Mammary epithelial cell (primary cell): ENCODE data around the gene COG5.

Experiments
- EZH2 ChIP-seq: IDR thresholded peaks from 2 replicates; pipeline ENCODE4 v1.6.1; 2012; ENCODE audit warnings: low read length, inconsistent platforms, borderline replicate concordance
- TF ChIP-seq, protein P1 (sequence below), 2 donors: IDR thresholded peaks in 1 of 2; conservative IDR thresholded peaks in 1 of 2; 2 replicates each; pipeline ENCODE4 v1.5.1; 2011 to 2012; ENCODE audit warnings: inconsistent platforms in 2 of 2, low read length in 2 of 2, mild to moderate bottlenecking in 2 of 2, control low read depth in 1 of 2, low read depth in 1 of 2; ENCODE audit not compliant: insufficient read depth in 1 of 2; ENCODE audit errors: extremely low read depth in 1 of 2

DNA sequence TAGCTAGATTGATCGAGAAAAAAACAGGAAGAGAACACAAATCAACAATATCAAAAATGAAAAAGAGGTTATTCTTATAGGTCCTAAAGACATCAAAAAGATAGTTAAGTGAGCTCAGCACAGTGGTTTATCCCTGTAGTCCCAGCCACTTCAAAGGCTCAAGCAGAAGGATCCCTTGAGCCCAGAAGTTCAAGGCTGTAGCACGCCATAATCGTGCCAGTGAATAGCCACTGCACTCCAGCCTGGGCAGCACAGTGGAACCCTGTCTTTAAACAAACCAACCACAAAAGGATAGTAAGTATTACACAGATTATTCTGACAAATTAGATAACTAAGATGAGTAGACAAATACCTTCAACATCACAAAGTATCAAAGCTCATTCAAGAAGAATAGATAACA, 311.8 kb downstream of the COG5 start:
- TF ChIP-seq, protein P1, sequence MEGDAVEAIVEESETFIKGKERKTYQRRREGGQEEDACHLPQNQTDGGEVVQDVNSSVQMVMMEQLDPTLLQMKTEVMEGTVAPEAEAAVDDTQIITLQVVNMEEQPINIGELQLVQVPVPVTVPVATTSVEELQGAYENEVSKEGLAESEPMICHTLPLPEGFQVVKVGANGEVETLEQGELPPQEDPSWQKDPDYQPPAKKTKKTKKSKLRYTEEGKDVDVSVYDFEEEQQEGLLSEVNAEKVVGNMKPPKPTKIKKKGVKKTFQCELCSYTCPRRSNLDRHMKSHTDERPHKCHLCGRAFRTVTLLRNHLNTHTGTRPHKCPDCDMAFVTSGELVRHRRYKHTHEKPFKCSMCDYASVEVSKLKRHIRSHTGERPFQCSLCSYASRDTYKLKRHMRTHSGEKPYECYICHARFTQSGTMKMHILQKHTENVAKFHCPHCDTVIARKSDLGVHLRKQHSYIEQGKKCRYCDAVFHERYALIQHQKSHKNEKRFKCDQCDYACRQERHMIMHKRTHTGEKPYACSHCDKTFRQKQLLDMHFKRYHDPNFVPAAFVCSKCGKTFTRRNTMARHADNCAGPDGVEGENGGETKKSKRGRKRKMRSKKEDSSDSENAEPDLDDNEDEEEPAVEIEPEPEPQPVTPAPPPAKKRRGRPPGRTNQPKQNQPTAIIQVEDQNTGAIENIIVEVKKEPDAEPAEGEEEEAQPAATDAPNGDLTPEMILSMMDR (conservative IDR thresholded peaks at IDR 0.05 in 1 of 2, IDR thresholded peaks at IDR 0.05 in 1 of 2; ENCODE audit: extremely low read depth in 1 of 2, insufficient read depth in 1 of 2, low read depth in 1 of 2, low read length in 2 of 2), result no peak
- TF ChIP-seq EZH2, result no peak
